Fibroblast of lung (primary cell): ENCODE results near the gene MYEOV. TPM values are rescaled to one million over a fixed set of nuclear protein-coding genes. Genes with fewer than 3 reads are reported as not detected.

Source experiments
- DNase-seq, 2 donors: peaks; one replicate each; pipeline versions ENCODE4 v3.0.0 to v3.0.0-alpha.2; 2010; ENCODE audit warnings: low read depth in 2 of 2
- H2AFZ ChIP-seq: 2 replicates; pipeline ENCODE4 v1.5.1; 2012; ENCODE audit warnings: low read length, control low read depth, inconsistent platforms
- H3K27ac ChIP-seq: 2 replicates; pipeline ENCODE4 v1.5.1; 2011; ENCODE audit warnings: low read length, control low read depth; ENCODE audit not compliant: insufficient read depth
- H3K27me3 ChIP-seq: 2 replicates; pipeline ENCODE4 v1.5.1; 2011; ENCODE audit warnings: mild to moderate bottlenecking, low read length; ENCODE audit not compliant: control insufficient read depth, insufficient read depth
- H3K36me3 ChIP-seq: 2 replicates; pipeline ENCODE4 v1.5.1; 2011; ENCODE audit warnings: low read length; ENCODE audit not compliant: control insufficient read depth, insufficient read depth
- H3K4me1 ChIP-seq: 2 replicates; pipeline ENCODE4 v1.5.1; 2011; ENCODE audit warnings: low read length; ENCODE audit not compliant: control insufficient read depth, insufficient read depth; ENCODE audit errors: extremely low read depth
- H3K4me2 ChIP-seq: 2 replicates; pipeline ENCODE4 v1.5.1; 2011; ENCODE audit warnings: low read length, control low read depth; ENCODE audit not compliant: insufficient read depth; ENCODE audit errors: extremely low read depth
- H3K4me3 ChIP-seq, 4 experiments: fragments of 200-600 bp in 1 of 4; sonication (generic) in 1 of 4; replicated peaks in 1 of 4; 2 replicates each; pipeline ENCODE4 v1.5.1; 2011 to 2016; ENCODE audit warnings: low read length in 4 of 4, low read depth in 3 of 4, mild to moderate bottlenecking in 3 of 4, control low read depth in 2 of 4, inconsistent platforms in 1 of 4, mixed read lengths in 1 of 4; ENCODE audit not compliant: insufficient read depth in 1 of 4; ENCODE audit errors: control extremely low read depth in 1 of 4
- H3K79me2 ChIP-seq: 2 replicates; pipeline ENCODE4 v1.5.1; 2012; ENCODE audit warnings: mild to moderate bottlenecking, low read length, inconsistent platforms; ENCODE audit not compliant: control insufficient read depth, insufficient read depth
- H3K9ac ChIP-seq: 2 replicates; pipeline ENCODE4 v1.5.1; 2011; ENCODE audit warnings: mild to moderate bottlenecking, low read length, control low read depth; ENCODE audit not compliant: insufficient read depth
- H3K9me3 ChIP-seq: 2 replicates; pipeline ENCODE4 v1.5.1; 2012; ENCODE audit warnings: low read depth, low read length; ENCODE audit not compliant: control insufficient read depth, insufficient read depth
- H4K20me1 ChIP-seq: 2 replicates; pipeline ENCODE4 v1.5.1; 2011; ENCODE audit warnings: low read length; ENCODE audit not compliant: control insufficient read depth, insufficient read depth; ENCODE audit errors: extremely low read depth
- CTCF ChIP-seq, 2 donors: IDR thresholded peaks in 1 of 2; conservative IDR thresholded peaks in 1 of 2; 1 replicate in 1 of 2; 2 replicates in 1 of 2; pipeline ENCODE4 v1.5.1; 2011 to 2012; ENCODE audit warnings: low read length in 2 of 2, control low read depth in 1 of 2, inconsistent platforms in 1 of 2, low read depth in 1 of 2, mild to moderate bottlenecking in 1 of 2
- EZH2 ChIP-seq: IDR thresholded peaks from 2 replicates; pipeline ENCODE4 v1.5.1; 2012; ENCODE audit warnings: low read length, control low read depth, mild to moderate bottlenecking; ENCODE audit errors: missing control alignments
- polyA plus RNA-seq, 2 donors: library from polyadenylated mRNA; depleted of rRNA in 1 of 2; stranded (reverse) in 1 of 2; unstranded in 1 of 2; fragments of >200 nt; gene quantifications; 2 replicates each; pipeline ENCODE4 v1.2.1, GENCODE V29; 2011 to 2012; ENCODE audit warnings: missing spikeins in 1 of 2
- total RNA-seq: library from RNA; depleted of rRNA; stranded (reverse); fragments of >200 nt; gene quantifications from 2 replicates; pipeline ENCODE4 v1.2.1, GENCODE V29; 2014

MYEOV gene
- total and polyA plus RNA-seq, 2 donors (not counting 1 experiment from before 2014, with no cell fraction given): 1.2 to 7.3 TPM

- Histone ChIP-seq H3K9ac (no peak overlapping the region), H3K27me3 (no peaks in the 10 kb centered on the region), H3K9me3 (no peaks in the 10 kb centered on the region), H2AFZ (no peak overlapping the region), H3K36me3 (no peaks in the 10 kb centered on the region), H3K79me2 (peaks cover 7% of the 10 kb centered on the region), H4K20me1 (no peaks in the 10 kb centered on the region), H3K4me1 (peaks cover 36% of the 10 kb centered on the region), H3K4me3 (no peak overlapping the region), H3K4me2 (no peak overlapping the region), H3K27ac (peak overlapping the region; percentile 94)
- TF ChIP-seq CTCF (conservative IDR thresholded peaks at IDR 0.05 in 1 of 2, IDR thresholded peaks at IDR 0.05 in 1 of 2; ENCODE audit: low read depth in 1 of 2, low read length in 2 of 2) (no peak), EZH2 (no peak)
- no peak for DNase-seq
Observed at GRCh38 chr11:69295079-69295994, 1.4 kb downstream of the MYEOV start.

DNA sequence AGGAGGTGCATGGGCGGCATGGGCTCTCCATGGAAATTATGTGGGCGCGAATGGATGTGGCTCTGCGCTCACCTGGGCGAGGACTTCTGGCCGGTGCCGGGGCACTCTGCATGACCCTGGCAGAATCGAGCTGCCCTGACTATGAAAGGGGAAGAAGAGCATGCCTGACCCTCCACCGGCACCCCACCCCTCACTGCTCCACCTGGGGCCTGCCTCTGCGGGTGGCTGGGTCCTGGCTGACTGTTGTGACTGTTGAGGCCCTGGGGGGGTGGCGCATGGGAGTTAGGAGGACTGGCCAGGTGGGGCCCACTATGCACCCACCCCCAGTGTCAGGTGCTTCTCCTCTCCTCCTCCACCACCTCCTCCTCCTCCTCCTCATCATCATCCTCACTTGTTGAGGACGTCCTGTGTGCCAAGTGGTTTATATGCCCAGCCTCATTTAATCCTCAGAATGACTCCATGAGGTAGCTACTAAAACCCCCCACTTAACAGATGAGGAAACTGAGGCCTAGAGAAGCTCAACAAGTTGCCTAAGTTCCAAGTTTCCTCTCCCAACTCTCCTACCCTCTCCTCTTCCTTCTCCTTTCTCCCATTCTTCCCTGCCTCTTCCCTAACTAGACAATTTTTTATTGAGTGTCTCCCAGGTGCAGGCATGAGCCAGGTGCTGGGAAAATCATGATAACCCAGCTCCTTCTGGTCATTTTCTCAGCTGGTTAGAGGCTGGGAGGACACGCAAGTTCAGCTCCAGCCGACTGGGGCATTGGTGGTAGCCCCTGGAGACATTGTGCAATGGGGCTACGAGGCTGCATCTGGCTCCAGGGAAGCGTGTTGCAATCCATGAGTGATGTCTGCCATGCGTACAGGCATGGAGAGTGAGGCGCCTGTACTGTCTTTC is 2.3 kb downstream of the MYEOV start:
- Histone ChIP-seq H4K20me1 (no peaks in the 10 kb centered on the region), H3K36me3 (no peaks in the 10 kb centered on the region), H3K9ac (peak overlapping the region; percentile 40), H2AFZ (no peak overlapping the region), H3K4me3 (no peak overlapping the region), H3K27me3 (no peaks in the 10 kb centered on the region), H3K4me2 (no peak overlapping the region), H3K4me1 (peaks cover 41% of the 10 kb centered on the region), H3K79me2 (peaks cover 7% of the 10 kb centered on the region), H3K27ac (peak overlapping the region; percentile 94), H3K9me3 (no peaks in the 10 kb centered on the region)
- TF ChIP-seq CTCF (conservative IDR thresholded peaks at IDR 0.05 in 1 of 2, IDR thresholded peaks at IDR 0.05 in 1 of 2; ENCODE audit: low read depth in 1 of 2, low read length in 2 of 2): no peak
- TF ChIP-seq EZH2: no peak
- DNase-seq: peak; percentile 45 to 92
